ENCODE results near the gene TTC39A.

GRCh38 chr1:51284487-51284954, 45.8 kb downstream of the TTC39A start:
- no peak for TF ChIP-seq CTCF (conservative IDR thresholded peaks at IDR 0.05; ENCODE audit: low read length)
- TF ChIP-seq EZH2phosphoT487 (IDR thresholded peaks at IDR 0.05; ENCODE audit: borderline replicate concordance), result no peak
